ENCODE data around the gene SLC2A6. TPM values are rescaled to one million over a fixed set of nuclear protein-coding genes. Genes with fewer than 3 reads are reported as not detected.

The SLC2A6 gene
- total RNA-seq, 1 experiment from 2014 or later, result 14.6 TPM

- no peak for DNase-seq (ENCODE audit: low read depth)
These were observed 38.0 kb downstream of the SLC2A6 start for GRCh38 chr9:133440874-133441273.

GRCh38 chr9:133439337-133439736 is 39.6 kb downstream of the SLC2A6 start:
- DNase-seq (ENCODE audit: low read depth), result no peak

- DNase-seq (ENCODE audit: low read depth), result no peak
These were observed 41.0 kb downstream of the SLC2A6 start for GRCh38 chr9:133437753-133438531.

- no peak for DNase-seq (ENCODE audit: low read depth)
These were observed 42.2 kb downstream of the SLC2A6 start for GRCh38 chr9:133436681-133437080.

GRCh38 chr9:133433351-133433843 is 45.5 kb downstream of the SLC2A6 start:
- DNase-seq (ENCODE audit: low read depth), result no peak

GRCh38 chr9:133430244-133430643 is 48.7 kb downstream of the SLC2A6 start:
- DNase-seq (ENCODE audit: low read depth), result no peak

GRCh38 chr9:133429641-133430161 is 49.2 kb downstream of the SLC2A6 start:
- no peak for DNase-seq (ENCODE audit: low read depth)

GRCh38 chr9:133429214-133429613 is 49.7 kb downstream of the SLC2A6 start:
- DNase-seq (ENCODE audit: low read depth), result no peak

GRCh38 chr9:133428617-133429101 is 50.2 kb downstream of the SLC2A6 start:
- no peak for DNase-seq (ENCODE audit: low read depth)

- DNase-seq (ENCODE audit: low read depth), result no peak
These were observed 51.1 kb downstream of the SLC2A6 start for GRCh38 chr9:133427658-133428348.

- DNase-seq (ENCODE audit: low read depth), result no peak
These were observed 52.9 kb downstream of the SLC2A6 start for GRCh38 chr9:133426011-133426410.

- no peak for DNase-seq (ENCODE audit: low read depth)
These were observed 53.8 kb downstream of the SLC2A6 start for GRCh38 chr9:133425049-133425632.

- DNase-seq (ENCODE audit: low read depth), result no peak
These were observed 54.7 kb downstream of the SLC2A6 start for GRCh38 chr9:133424187-133424586.

- peak; percentile 72 for DNase-seq (ENCODE audit: low read depth)
These were observed 55.7 kb downstream of the SLC2A6 start for GRCh38 chr9:133423216-133423615.

GRCh38 chr9:133421615-133422542 is 57.0 kb downstream of the SLC2A6 start, which contains the start of gene ADAMTS13:
Gene ADAMTS13 (plus strand): TSS chr9:133422367. CDS start chr9:133422444, 77 bp downstream.
- peak; percentile 27 for DNase-seq (ENCODE audit: low read depth)

Other genes with a start within 250 kb of the SLC2A6 start
- gene ABO, start 203.9 kb downstream of the SLC2A6 start, total RNA-seq (2014; rRNA removed; shearing (Covaris generic)), result not detected in 2 replicates
- gene SURF6, start 142.9 kb downstream of the SLC2A6 start, total RNA-seq (2014; rRNA removed; shearing (Covaris generic)), result 4.2 and 12.8 TPM in 2 replicates
- gene MED22, start 131.0 kb downstream of the SLC2A6 start, total RNA-seq (2014; rRNA removed; shearing (Covaris generic)), result 27.8 and 38.9 TPM in 2 replicates
- 1,496 and 1,702 TPM in 2 replicates for gene RPL7A, start 130.9 kb downstream of the SLC2A6 start, total RNA-seq (2014; rRNA removed; shearing (Covaris generic))
- gene SURF1, start 122.6 kb downstream of the SLC2A6 start, total RNA-seq (2014; rRNA removed; shearing (Covaris generic)), result 26.1 and 29.3 TPM in 2 replicates
- gene SURF2, start 122.5 kb downstream of the SLC2A6 start, total RNA-seq (2014; rRNA removed; shearing (Covaris generic)), result 19.8 and 23.5 TPM in 2 replicates
- gene SURF4, start 103.0 kb downstream of the SLC2A6 start, total RNA-seq (2014; rRNA removed; shearing (Covaris generic)), result 407 and 555 TPM in 2 replicates
- not detected in 2 replicates for gene STKLD1, start 102.7 kb downstream of the SLC2A6 start, total RNA-seq (2014; rRNA removed; shearing (Covaris generic))
- 17.2 and 21.2 TPM in 2 replicates for gene REXO4, start 61.1 kb downstream of the SLC2A6 start, total RNA-seq (2014; rRNA removed; shearing (Covaris generic))
- gene ADAMTS13, start 56.7 kb downstream of the SLC2A6 start, total RNA-seq (2014; rRNA removed; shearing (Covaris generic)), result 0.20 TPM in 1 of 2 replicates, not detected in the other
- gene CACFD1, start 19.1 kb downstream of the SLC2A6 start, total RNA-seq (2014; rRNA removed; shearing (Covaris generic)), result 2.6 and 6.6 TPM in 2 replicates
- not detected in 2 replicates for gene MYMK, start 45.9 kb upstream of the SLC2A6 start, total RNA-seq (2014; rRNA removed; shearing (Covaris generic))
- 0.07 and 0.10 TPM in 2 replicates for gene ADAMTSL2, start 55.6 kb upstream of the SLC2A6 start, total RNA-seq (2014; rRNA removed; shearing (Covaris generic))
- gene FAM163B, start 130.3 kb upstream of the SLC2A6 start, total RNA-seq (2014; rRNA removed; shearing (Covaris generic)), result not detected in 2 replicates
- gene DBH, start 157.3 kb upstream of the SLC2A6 start, total RNA-seq (2014; rRNA removed; shearing (Covaris generic)), result not detected in 2 replicates